SU-DHL-6 (cell line): Measurements from ENCODE around the gene HS2ST1.

Experiments used
- CTCF ChIP-seq: fragments of 200-600 bp; sonication (generic); IDR thresholded peaks from one replicate; pipeline ENCODE4 v1.5.1; 2017; ENCODE audit warnings: antibody characterized with exemption, mild to moderate bottlenecking, low read length, moderate library complexity; ENCODE audit not compliant: insufficient read depth, poor library complexity, severe bottlenecking
- EZH2phosphoT487 ChIP-seq: fragments of 200-600 bp; sonication (generic), shearing (Covaris generic); conservative IDR thresholded peaks from 2 replicates; pipeline ENCODE4 v1.6.1; 2018; ENCODE audit warnings: mild to moderate bottlenecking, antibody characterized with exemption, low read length, moderate library complexity, mixed read lengths

- TF ChIP-seq CTCF: no peak
- no peak for TF ChIP-seq EZH2phosphoT487
Observed at GRCh38 chr1:86940599-86940998, 26.2 kb downstream of the HS2ST1 start.
